Thyroid gland (tissue), 4 donors: Measurements from ENCODE around the gene NPTN. TPM values are rescaled to one million over a fixed set of nuclear protein-coding genes. Genes with fewer than 3 reads are reported as not detected.

ENCODE experiments used
- DNase-seq, 2 donors: peaks; one replicate each; pipeline ENCODE4 v3.0.0-alpha.2; 2019
- H3K27ac ChIP-seq, 3 donors: fragments of 200-600 bp; sonication (generic); 1 replicate in 2 of 3; 2 replicates in 1 of 3; pipeline ENCODE4 v1.5.1; 2016 to 2019; ENCODE audit warnings: mild to moderate bottlenecking in 1 of 3, moderate library complexity in 1 of 3
- H3K27me3 ChIP-seq: fragments of 200-600 bp; sonication (generic); one replicate; pipeline ENCODE4 v1.5.1; 2019
- H3K36me3 ChIP-seq, 2 donors: fragments of 200-600 bp; sonication (generic); one replicate each; pipeline ENCODE4 v1.5.1; 2016 to 2019
- H3K4me1 ChIP-seq, 2 donors: fragments of 200-600 bp; sonication (generic); one replicate each; pipeline ENCODE4 v1.5.1; 2017 to 2019
- H3K4me3 ChIP-seq, 3 donors: fragments of 200-600 bp; sonication (generic); replicated peaks in 1 of 3; 1 replicate in 2 of 3; 2 replicates in 1 of 3; pipeline ENCODE4 v1.5.1; 2016; ENCODE audit warnings: mild to moderate bottlenecking in 1 of 3
- H3K9me3 ChIP-seq: fragments of 200-600 bp; sonication (generic); one replicate; pipeline ENCODE4 v1.5.1; 2017
- POLR2A ChIP-seq, 2 donors: fragments of 450-650 bp; IDR thresholded peaks; one replicate each; pipeline ENCODE4 v1.6.1; 2017; ENCODE audit warnings: antibody characterized with exemption in 2 of 2, mild to moderate bottlenecking in 2 of 2, moderate library complexity in 1 of 2
- WGBS, 2 donors: methylation state at CpG; one replicate each; pipeline ENCODE4 v1.1.5; 2017; 5-methylcytosine and 5-hydroxymethylcytosine counted together
- intact Hi-C: fragments of 100-400 bp; cut with DNase I; formaldehyde crosslinking; loops from one replicate; pipeline ENCODE4 v1.15.1; 2023
- total RNA-seq, 4 donors: library from RNA; depleted of rRNA; stranded (reverse); fragments of >200 nt; gene quantifications; one replicate each; pipeline ENCODE4 v1.2.3, GENCODE V29; 2016
- TF ChIP-seq, protein P1 (sequence below), 6 experiments: fragments of 200-600 bp in 3 of 6; fragments of 450-650 bp in 3 of 6; sonication (generic) in 3 of 6; IDR thresholded peaks; one replicate each; pipeline ENCODE4 v1.5.1; 2016 to 2019; ENCODE audit warnings: antibody characterized with exemption in 6 of 6, mild to moderate bottlenecking in 2 of 6, inconsistent platforms in 1 of 6, moderate library complexity in 1 of 6

Gene NPTN
- total RNA-seq, 4 donors from 2014 or later = 86.7 to 134 (median 124) TPM

DNA sequence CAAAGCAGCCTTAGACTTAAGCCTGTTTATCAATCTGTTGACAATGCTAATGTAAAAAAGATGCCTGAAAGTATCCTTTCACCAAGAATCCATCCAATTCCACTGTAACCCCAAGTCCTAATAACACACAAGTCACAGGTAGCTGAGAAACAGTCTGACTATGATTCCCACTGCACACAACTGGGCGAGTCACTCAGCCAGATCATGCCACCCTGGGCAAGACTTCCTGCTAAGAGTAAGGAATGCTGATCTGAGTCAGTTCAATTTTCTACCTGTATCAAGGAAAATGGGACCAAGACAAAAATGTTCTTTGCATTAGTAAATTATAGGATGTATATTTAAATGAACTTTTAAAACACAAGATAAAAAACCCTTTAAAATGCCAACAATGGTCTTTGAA lies 33.3 kb downstream of the NPTN start:
- no peak overlapping the region for H3K4me3 ChIP-seq
- no peaks in the 10 kb centered on the region for H3K27me3 ChIP-seq
- H3K9me3 ChIP-seq = no peaks in the 10 kb centered on the region
- H3K36me3 ChIP-seq = no peaks in the 10 kb centered on the region
- 83 to 93% methylated on average over 1 of the region's 1 CpG for WGBS, 2 donors
- no peak overlapping the region for H3K27ac ChIP-seq
- peak in 1 of 2 donors; percentile 31 for DNase-seq
- TF ChIP-seq, protein P1, sequence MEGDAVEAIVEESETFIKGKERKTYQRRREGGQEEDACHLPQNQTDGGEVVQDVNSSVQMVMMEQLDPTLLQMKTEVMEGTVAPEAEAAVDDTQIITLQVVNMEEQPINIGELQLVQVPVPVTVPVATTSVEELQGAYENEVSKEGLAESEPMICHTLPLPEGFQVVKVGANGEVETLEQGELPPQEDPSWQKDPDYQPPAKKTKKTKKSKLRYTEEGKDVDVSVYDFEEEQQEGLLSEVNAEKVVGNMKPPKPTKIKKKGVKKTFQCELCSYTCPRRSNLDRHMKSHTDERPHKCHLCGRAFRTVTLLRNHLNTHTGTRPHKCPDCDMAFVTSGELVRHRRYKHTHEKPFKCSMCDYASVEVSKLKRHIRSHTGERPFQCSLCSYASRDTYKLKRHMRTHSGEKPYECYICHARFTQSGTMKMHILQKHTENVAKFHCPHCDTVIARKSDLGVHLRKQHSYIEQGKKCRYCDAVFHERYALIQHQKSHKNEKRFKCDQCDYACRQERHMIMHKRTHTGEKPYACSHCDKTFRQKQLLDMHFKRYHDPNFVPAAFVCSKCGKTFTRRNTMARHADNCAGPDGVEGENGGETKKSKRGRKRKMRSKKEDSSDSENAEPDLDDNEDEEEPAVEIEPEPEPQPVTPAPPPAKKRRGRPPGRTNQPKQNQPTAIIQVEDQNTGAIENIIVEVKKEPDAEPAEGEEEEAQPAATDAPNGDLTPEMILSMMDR (IDR thresholded peaks at IDR 0.05) = no peak
- TF ChIP-seq POLR2A (IDR thresholded peaks at IDR 0.05) = no peak
- peaks cover 44 to 70% of the 10 kb centered on the region in 2 donors for H3K4me1 ChIP-seq
- intact Hi-C loops = no loop called here

DNA sequence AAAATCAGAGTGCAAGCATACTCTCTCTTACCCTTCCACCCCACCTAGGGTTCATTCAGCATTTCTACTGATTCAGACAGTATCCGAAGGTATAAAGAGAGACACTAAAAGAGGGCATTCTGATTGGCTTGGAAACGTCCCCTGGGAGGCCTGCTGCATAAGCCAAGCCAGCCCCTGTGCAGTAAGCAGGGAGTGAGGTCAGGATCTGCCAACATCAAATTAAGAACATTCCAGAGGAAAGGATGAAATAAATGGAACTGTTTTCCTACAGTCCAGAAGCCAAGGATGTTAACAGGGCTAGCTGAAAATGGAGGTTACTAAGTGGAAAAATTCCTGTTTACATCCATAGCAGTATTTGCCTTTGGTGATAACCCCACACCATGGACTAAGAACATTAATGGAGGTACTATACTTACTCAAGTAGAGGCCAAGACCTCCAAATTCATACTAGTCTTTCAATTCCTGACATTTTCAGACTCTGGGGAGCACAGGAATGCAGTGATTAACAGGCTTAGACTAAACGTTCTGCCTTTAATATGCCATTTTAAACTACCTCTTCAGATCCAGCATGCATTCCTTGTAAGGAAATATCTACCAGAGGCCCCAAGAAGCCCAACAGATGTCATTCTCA lies 34.5 kb downstream of the NPTN start:
- 49 to 51% methylated on average over 3 of the region's 3 CpGs for WGBS, 2 donors
- no peak for TF ChIP-seq POLR2A (IDR thresholded peaks at IDR 0.05)
- TF ChIP-seq, protein P1 (IDR thresholded peaks at IDR 0.05) = no peak
- H3K27ac ChIP-seq = no peak overlapping the region
- no peaks in the 10 kb centered on the region for H3K9me3 ChIP-seq
- DNase-seq = no peak
- no peak overlapping the region for H3K4me3 ChIP-seq
- H3K36me3 ChIP-seq = no peaks in the 10 kb centered on the region
- intact Hi-C loops = no loop called here
- H3K27me3 ChIP-seq = no peaks in the 10 kb centered on the region
- H3K4me1 ChIP-seq = peaks cover 47 to 72% of the 10 kb centered on the region in 2 donors

DNA sequence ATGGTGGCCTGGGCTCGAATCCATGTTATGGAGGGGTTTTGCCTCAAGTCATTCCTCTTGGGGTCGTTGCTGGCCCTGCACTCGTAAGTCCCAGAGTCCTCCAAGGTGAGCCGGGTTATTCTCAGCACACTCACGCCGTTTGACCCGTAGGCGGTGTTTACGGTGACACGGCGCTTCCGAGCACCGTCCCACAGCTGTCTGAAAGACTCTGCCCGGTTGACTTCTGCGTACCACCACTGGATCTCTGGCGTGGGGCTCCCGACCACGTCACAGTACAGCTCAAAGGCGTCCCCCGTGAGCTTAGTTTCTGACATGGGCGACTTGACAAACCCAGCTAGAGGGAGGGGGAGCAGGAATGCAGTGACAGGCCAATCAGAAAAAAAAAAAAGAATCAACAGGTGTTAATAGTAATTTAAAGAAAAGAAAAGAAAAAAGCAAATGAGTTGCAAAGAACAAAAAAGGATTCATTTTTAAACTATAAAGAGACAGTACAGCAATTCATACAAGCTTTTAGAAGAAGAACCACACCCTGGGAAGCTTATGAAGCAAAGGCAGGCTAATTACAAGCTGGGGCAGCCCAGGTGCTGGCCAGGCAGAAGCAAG lies 36.1 kb downstream of the NPTN start:
- Histone ChIP-seq H3K4me3 (no peak overlapping the region), H3K4me1 (peaks cover 49 to 66% of the 10 kb centered on the region in 2 donors), H3K36me3 (no peaks in the 10 kb centered on the region), H3K9me3 (no peaks in the 10 kb centered on the region), H3K27ac (no peak overlapping the region), H3K27me3 (no peaks in the 10 kb centered on the region)
- TF ChIP-seq, protein P1 (IDR thresholded peaks at IDR 0.05) = no peak
- TF ChIP-seq POLR2A (IDR thresholded peaks at IDR 0.05) = no peak
- no peak for DNase-seq
- intact Hi-C loops = no loop called here
- 95 to 96% methylated on average over 18 to 21 of the region's 21 CpGs for WGBS, 2 donors

DNA sequence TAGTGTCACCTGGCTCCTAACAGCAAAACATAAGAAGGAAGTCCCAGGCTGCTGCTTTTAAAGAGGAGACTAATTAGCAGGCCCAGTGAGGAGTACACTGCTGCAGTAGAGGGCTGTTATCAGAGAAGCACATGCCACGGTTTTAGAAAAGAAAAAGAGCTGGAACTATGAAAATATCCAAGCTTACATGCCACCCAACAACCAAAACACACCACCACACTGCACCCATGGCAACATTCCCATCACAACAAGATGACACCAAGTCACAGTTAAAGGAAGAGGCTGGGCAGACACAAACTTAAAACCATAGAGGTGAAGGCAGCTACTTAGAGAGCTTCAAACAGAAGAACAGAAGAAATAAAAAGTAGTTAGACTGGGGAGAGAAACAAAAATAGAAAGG lies 37.0 kb downstream of the NPTN start:
- peak in 1 of 2 donors; percentile 28 for DNase-seq
- Histone ChIP-seq H3K27ac (peak overlapping the region in 1 of 3 donors; percentile 2), H3K27me3 (no peaks in the 10 kb centered on the region), H3K4me1 (peaks cover 39 to 57% of the 10 kb centered on the region in 2 donors), H3K9me3 (no peaks in the 10 kb centered on the region), H3K4me3 (no peak overlapping the region), H3K36me3 (peaks cover 0 to 4% of the 10 kb centered on the region in 2 donors)
- WGBS, 2 donors = 6 to 17% methylated on average over 1 of the region's 1 CpG
- intact Hi-C loops = no loop called here
- TF ChIP-seq, protein P1 (IDR thresholded peaks at IDR 0.05) = no peak
- no peak for TF ChIP-seq POLR2A (IDR thresholded peaks at IDR 0.05)

DNA sequence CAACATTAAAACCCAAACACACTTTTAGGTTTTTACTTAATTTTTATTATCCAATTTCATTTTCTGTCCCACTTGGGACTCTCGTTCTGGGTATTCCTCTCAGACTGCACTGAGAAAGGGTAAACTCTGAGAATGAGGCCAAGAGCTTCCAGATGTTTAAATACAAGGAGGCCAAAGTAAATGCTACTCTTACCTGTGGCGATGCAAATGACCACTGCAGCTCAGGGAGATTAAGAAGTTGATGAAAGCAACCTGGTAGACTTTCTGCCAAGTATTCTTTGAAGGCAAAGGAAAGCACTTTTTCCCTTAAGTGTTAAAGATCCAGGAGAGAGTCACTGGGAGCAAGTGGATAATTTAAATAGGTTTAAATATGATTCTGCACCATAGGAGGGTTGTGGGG lies 39.1 kb downstream of the NPTN start:
- H3K36me3 ChIP-seq = peaks cover 0 to 4% of the 10 kb centered on the region in 2 donors
- no peak for DNase-seq
- H3K9me3 ChIP-seq = no peaks in the 10 kb centered on the region
- H3K4me3 ChIP-seq = no peak overlapping the region
- H3K27ac ChIP-seq = no peak overlapping the region
- no peaks in the 10 kb centered on the region for H3K27me3 ChIP-seq
- intact Hi-C loops = no loop called here
- peaks cover 28 to 40% of the 10 kb centered on the region in 2 donors for H3K4me1 ChIP-seq
- TF ChIP-seq POLR2A (IDR thresholded peaks at IDR 0.05) = no peak
- TF ChIP-seq, protein P1 (IDR thresholded peaks at IDR 0.05) = no peak
- 79 to 81% methylated on average over 2 of the region's 2 CpGs for WGBS, 2 donors
